CD8-positive, alpha-beta memory T cell (primary cell): ENCODE data around the gene CCDC149. TPM values are rescaled to one million over a fixed set of nuclear protein-coding genes. Genes with fewer than 3 reads are reported as not detected.

Source experiments
- CTCF ChIA-PET: fragments of 350-600 bp; sonication (Branson Sonifier 250); formaldehyde crosslinking; loops from one replicate; lab custom pipeline; 2021; ENCODE audit warnings: antibody characterized with exemption; lab: Charles Lee
- POLR2A ChIA-PET: fragments of 350-600 bp; sonication (Branson Sonifier 250); formaldehyde crosslinking; loops from one replicate; lab custom pipeline; 2021; ENCODE audit warnings: antibody characterized with exemption; lab: Charles Lee
- DNase-seq, 5 donors: peaks; one replicate each; pipeline versions ENCODE4 v3.0.0 to v3.0.0-alpha.2; 2020 to 2022; ENCODE audit warnings: mixed read lengths in 1 of 5
- H3K27ac ChIP-seq: one replicate; pipeline ENCODE4 v1.7.0; 2013; ENCODE audit warnings: low read depth, mild to moderate bottlenecking, low read length, moderate library complexity
- H3K27me3 ChIP-seq: 2 replicates; pipeline ENCODE4 v1.7.0; 2013; ENCODE audit warnings: low read length, mild to moderate bottlenecking; ENCODE audit not compliant: insufficient read depth, poor library complexity, severe bottlenecking
- H3K36me3 ChIP-seq: 2 replicates; pipeline ENCODE4 v1.7.0; 2013; ENCODE audit warnings: mild to moderate bottlenecking, low read length, moderate library complexity; ENCODE audit not compliant: insufficient read depth
- H3K4me1 ChIP-seq: 2 replicates; pipeline ENCODE4 v1.7.0; 2013; ENCODE audit warnings: mild to moderate bottlenecking, low read length, moderate library complexity; ENCODE audit not compliant: insufficient read depth
- H3K4me3 ChIP-seq: 2 replicates; pipeline ENCODE4 v1.7.0; 2013; ENCODE audit warnings: mild to moderate bottlenecking, low read length
- H3K9me3 ChIP-seq: 2 replicates; pipeline ENCODE4 v1.7.0; 2013; ENCODE audit warnings: mild to moderate bottlenecking, low read length
- H3K27ac Mint-ChIP-seq, 8 donors: one replicate each; pipeline ENCODE4 v1.8.0; 2020 to 2021; ENCODE audit warnings: mixed read lengths in 8 of 8, mild to moderate bottlenecking in 6 of 8, inconsistent platforms in 3 of 8, moderate library complexity in 3 of 8
- H3K27me3 Mint-ChIP-seq, 2 donors: one replicate each; pipeline ENCODE4 v1.8.0; 2020 to 2021; ENCODE audit warnings: mixed read lengths in 2 of 2, mild to moderate bottlenecking in 1 of 2, moderate library complexity in 1 of 2
- H3K36me3 Mint-ChIP-seq, 3 donors: one replicate each; pipeline ENCODE4 v1.8.0; 2020 to 2021; ENCODE audit warnings: mixed read lengths in 3 of 3, inconsistent platforms in 1 of 3, mild to moderate bottlenecking in 1 of 3
- H3K4me1 Mint-ChIP-seq, 3 donors: one replicate each; pipeline ENCODE4 v1.8.0; 2020 to 2021; ENCODE audit warnings: mixed read lengths in 3 of 3, inconsistent platforms in 1 of 3, mild to moderate bottlenecking in 1 of 3
- H3K4me3 Mint-ChIP-seq, 7 donors: one replicate each; pipeline ENCODE4 v1.8.0; 2020 to 2021; ENCODE audit warnings: mixed read lengths in 7 of 7, mild to moderate bottlenecking in 6 of 7, moderate library complexity in 4 of 7, inconsistent platforms in 2 of 7
- H3K9me3 Mint-ChIP-seq, 5 donors: one replicate each; pipeline ENCODE4 v1.8.0; 2020 to 2022; ENCODE audit warnings: mixed read lengths in 5 of 5, mild to moderate bottlenecking in 3 of 5, moderate library complexity in 2 of 5, inconsistent platforms in 1 of 5
- polyA plus RNA-seq: library from polyadenylated mRNA; unstranded; fragments of 300-500 nt; fragmentation: Illumina TruSeq; gene quantifications from one replicate; pipeline ENCODE4 v1.2.3, GENCODE V29; 2021
- total RNA-seq, 2 experiments: library from RNA; stranded (reverse); gene quantifications; one replicate each; pipeline ENCODE4 v1.2.3, GENCODE V29; 2021

Gene CCDC149
- total and polyA plus RNA-seq, 3 experiments from 2014 or later = 0.07 to 0.28 TPM; not detected in 1

DNA sequence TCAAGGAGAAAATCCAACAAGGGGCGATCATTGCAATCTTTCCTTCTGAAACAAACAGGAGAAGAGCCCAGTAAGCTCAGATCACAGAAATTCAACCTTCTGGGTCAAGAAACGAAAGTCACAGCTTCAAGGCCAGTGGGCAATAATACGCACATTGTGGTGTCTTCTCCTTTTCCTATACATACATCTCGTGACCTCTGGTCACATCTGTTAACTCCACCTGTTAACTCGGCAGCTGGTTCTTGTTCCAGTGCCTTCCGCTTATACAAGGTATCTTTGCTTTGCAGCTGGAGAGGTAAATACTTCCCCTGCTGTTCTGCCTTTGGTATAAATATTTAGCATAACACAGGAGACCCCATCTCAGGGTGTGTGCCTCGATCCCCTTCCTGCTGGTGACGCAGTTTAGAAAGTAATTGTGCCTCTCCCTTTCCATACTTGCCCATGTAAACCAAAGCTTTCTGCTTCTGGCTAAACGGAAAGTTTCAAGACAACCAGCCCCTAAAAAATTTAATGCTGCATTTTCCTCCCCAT, 45.0 kb downstream of the CCDC149 start:
- no peaks in the 10 kb centered on the region for H3K36me3 ChIP-seq
- no peak overlapping the region for H3K4me3 ChIP-seq

DNA sequence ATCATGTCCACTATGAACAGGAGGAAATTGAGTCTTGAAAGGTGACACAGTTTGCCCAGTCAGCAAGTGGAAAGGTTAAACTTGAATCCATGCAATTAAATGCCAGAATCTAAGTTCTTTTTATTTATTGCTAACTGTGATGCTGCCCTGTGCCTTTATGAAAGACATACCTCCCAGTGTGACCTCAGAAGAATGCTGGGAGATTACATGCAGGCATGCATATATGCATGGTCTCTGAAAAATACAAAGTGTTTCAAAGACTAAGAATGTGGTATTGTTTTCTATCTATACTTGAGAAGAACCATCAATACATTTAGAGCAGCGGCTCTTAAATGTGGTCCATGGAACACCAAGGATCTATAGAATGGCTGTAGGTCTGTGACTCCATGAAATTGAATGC, 45.6 kb downstream of the CCDC149 start:
- DNase-seq = no peak
- Mint-ChIP-seq H3K9me3 (peaks cover 7 to 20% (median 17%) of the 10 kb centered on the region in 5 donors), H3K4me1 (no peaks in the 10 kb centered on the region), H3K27ac (no peak overlapping the region), H3K4me3 (no peak overlapping the region), H3K27me3 (peaks cover 3 to 4% of the 10 kb centered on the region in 2 donors), H3K36me3 (no peaks in the 10 kb centered on the region)
- ChIA-PET CTCF (no interaction called here), POLR2A (no interaction called here)
- no peaks in the 10 kb centered on the region for H3K36me3 ChIP-seq
- no peak overlapping the region for H3K4me3 ChIP-seq
- H3K9me3 ChIP-seq = no peaks in the 10 kb centered on the region
- no peak overlapping the region for H3K27ac ChIP-seq
- H3K4me1 ChIP-seq = no peaks in the 10 kb centered on the region
- no peaks in the 10 kb centered on the region for H3K27me3 ChIP-seq

More for the DNA sequence above, 45.0 kb downstream of the CCDC149 start:
- Mint-ChIP-seq H3K27me3 (peaks cover 3 to 4% of the 10 kb centered on the region in 2 donors), H3K9me3 (peaks cover 3 to 18% (median 14%) of the 10 kb centered on the region in 5 donors), H3K27ac (no peak overlapping the region), H3K4me1 (no peaks in the 10 kb centered on the region), H3K36me3 (no peaks in the 10 kb centered on the region), H3K4me3 (no peak overlapping the region)
- Histone ChIP-seq H3K27ac (no peak overlapping the region), H3K27me3 (no peaks in the 10 kb centered on the region), H3K9me3 (no peaks in the 10 kb centered on the region), H3K4me1 (no peaks in the 10 kb centered on the region)
- DNase-seq = no peak
- CTCF ChIA-PET = no interaction called here
- POLR2A ChIA-PET = no interaction called here

DNA sequence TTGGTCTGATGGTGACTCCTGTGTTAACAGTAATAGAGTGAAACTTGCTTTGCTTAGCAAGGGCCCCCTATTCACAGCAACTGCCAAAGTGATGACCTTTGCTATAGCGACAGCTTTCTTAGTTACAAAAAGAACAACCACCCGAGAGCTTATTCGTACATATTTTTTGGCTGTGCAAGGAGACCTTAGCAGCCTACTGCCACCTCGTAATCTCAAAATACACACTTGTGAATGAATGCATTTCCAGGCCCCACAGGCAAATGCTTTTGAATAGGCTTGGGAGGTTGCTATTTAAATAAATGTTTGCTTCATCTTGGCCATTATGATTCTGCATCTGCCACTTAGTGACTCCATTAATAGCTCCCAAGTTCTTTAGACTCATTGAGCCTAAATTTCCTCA, 47.4 kb downstream of the CCDC149 start:
- Histone ChIP-seq H3K4me3 (no peak overlapping the region), H3K27me3 (no peaks in the 10 kb centered on the region), H3K4me1 (no peaks in the 10 kb centered on the region), H3K36me3 (no peaks in the 10 kb centered on the region), H3K27ac (no peak overlapping the region), H3K9me3 (no peaks in the 10 kb centered on the region)
- POLR2A ChIA-PET = no interaction called here
- no peak overlapping the region for H3K27ac Mint-ChIP-seq
- H3K4me1 Mint-ChIP-seq = no peaks in the 10 kb centered on the region
- CTCF ChIA-PET = no interaction called here
- H3K4me3 Mint-ChIP-seq = no peak overlapping the region
- H3K27me3 Mint-ChIP-seq = peaks cover 3 to 4% of the 10 kb centered on the region in 2 donors
- H3K36me3 Mint-ChIP-seq = no peaks in the 10 kb centered on the region
- peaks cover 11 to 23% (median 18%) of the 10 kb centered on the region in 5 donors for H3K9me3 Mint-ChIP-seq
- DNase-seq = no peak

DNA sequence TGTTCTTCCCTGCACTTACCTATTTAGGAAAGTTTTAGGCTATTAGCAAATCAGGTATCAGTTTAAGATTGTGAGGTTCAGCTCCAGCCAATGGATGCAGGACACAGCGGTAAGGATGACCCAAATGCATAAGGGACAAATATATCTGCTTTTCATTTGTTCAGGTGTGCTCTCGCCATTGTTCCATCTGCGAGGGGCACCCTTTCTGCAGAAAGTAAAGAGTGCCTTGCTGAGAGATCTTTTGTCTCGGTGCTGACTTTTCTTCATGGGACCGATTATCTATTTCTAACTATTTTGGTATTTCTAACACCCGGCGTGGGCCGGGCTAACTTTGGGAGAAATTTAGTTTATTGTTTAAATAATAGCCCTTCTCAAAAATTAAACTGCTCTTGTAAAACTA, 49.0 kb downstream of the CCDC149 start:
- no peak overlapping the region for H3K27ac ChIP-seq
- H3K4me3 ChIP-seq = no peak overlapping the region
- Mint-ChIP-seq H3K27ac (no peak overlapping the region), H3K36me3 (no peaks in the 10 kb centered on the region), H3K4me3 (no peak overlapping the region), H3K4me1 (no peaks in the 10 kb centered on the region), H3K27me3 (peaks cover 1 to 4% of the 10 kb centered on the region in 2 donors), H3K9me3 (peaks cover 11 to 23% (median 18%) of the 10 kb centered on the region in 5 donors)
- DNase-seq = no peak
- CTCF ChIA-PET = no interaction called here
- H3K27me3 ChIP-seq = no peaks in the 10 kb centered on the region
- H3K9me3 ChIP-seq = no peaks in the 10 kb centered on the region
- H3K4me1 ChIP-seq = no peaks in the 10 kb centered on the region
- POLR2A ChIA-PET = no interaction called here
- H3K36me3 ChIP-seq = no peaks in the 10 kb centered on the region

DNA sequence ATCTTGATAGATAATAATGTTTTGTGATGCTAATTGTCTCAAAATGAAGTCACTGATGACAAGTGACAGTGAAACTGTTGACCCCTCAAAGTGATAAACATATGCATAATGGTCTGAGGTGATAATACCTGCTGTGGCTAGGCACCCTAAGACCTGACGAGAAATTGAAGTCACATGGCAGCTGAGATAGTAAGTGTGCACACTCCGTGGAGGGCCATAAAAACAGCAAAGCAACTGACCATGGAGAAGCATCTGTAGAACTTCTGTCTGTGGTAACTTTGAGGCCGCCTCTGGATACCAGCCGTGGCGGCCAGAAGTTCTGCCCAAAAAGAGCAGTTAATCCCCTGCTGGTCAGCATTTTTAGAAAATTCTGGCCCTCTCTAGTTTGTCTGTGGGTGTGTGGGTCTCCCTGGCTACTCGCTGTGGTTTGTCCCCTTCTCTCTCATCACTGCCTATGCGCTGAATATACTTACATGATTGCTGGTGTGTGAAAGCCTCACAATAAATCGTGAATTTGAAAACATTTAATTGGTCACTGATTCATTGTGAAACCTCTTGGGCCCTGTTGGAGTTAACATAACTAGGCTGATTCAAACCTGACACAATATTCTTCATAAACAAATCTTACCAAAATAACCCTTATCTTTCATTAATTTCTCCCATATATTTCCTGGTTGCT, 50.6 kb downstream of the CCDC149 start:
- Histone ChIP-seq H3K27me3 (no peaks in the 10 kb centered on the region), H3K4me1 (no peaks in the 10 kb centered on the region), H3K9me3 (no peaks in the 10 kb centered on the region), H3K4me3 (no peak overlapping the region), H3K36me3 (no peaks in the 10 kb centered on the region), H3K27ac (no peak overlapping the region)
- no peaks in the 10 kb centered on the region for H3K36me3 Mint-ChIP-seq
- POLR2A ChIA-PET = no interaction called here
- no peak overlapping the region for H3K27ac Mint-ChIP-seq
- CTCF ChIA-PET = no interaction called here
- H3K27me3 Mint-ChIP-seq = peaks cover 0 to 6% of the 10 kb centered on the region in 2 donors
- peaks cover 8 to 23% (median 18%) of the 10 kb centered on the region in 5 donors for H3K9me3 Mint-ChIP-seq
- H3K4me1 Mint-ChIP-seq = no peaks in the 10 kb centered on the region
- DNase-seq = no peak
- H3K4me3 Mint-ChIP-seq = no peak overlapping the region

DNA sequence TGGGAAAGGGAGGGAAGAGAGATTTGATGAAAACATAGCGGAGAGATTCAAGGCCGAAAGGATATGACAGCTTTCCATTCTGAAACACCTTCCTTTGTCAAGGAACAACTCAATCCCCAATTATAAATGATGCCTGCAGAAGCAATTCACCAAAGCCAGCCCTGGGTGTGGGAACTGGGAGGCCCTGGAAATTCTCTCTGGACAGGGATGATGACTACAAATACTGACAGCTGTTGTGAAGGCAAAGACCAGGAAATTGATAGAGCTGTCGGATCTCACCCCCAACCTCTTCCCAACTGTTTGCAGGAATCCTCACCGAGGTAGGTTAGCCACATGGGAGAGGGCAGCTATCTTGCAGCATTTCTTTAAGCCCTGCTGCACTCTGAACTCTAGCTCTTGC, 54.3 kb downstream of the CCDC149 start:
- peak overlapping the region in 1 of 8 donors; percentile 25 for H3K27ac Mint-ChIP-seq
- H3K9me3 Mint-ChIP-seq = peaks cover 2 to 14% (median 7%) of the 10 kb centered on the region in 5 donors
- Histone ChIP-seq H3K9me3 (no peaks in the 10 kb centered on the region), H3K4me1 (no peaks in the 10 kb centered on the region), H3K4me3 (no peak overlapping the region), H3K36me3 (no peaks in the 10 kb centered on the region), H3K27ac (no peak overlapping the region), H3K27me3 (no peaks in the 10 kb centered on the region)
- ChIA-PET POLR2A (no interaction called here), CTCF (interaction anchor here (0.9 kb wide), 1 partner anchor 11 kb away, joined by 3 read pairs; no protein-coding TSS in a partner anchor)
- no peak overlapping the region for H3K4me3 Mint-ChIP-seq
- no peaks in the 10 kb centered on the region for H3K4me1 Mint-ChIP-seq
- no peaks in the 10 kb centered on the region for H3K36me3 Mint-ChIP-seq
- DNase-seq = no peak
- peaks cover 3 to 6% of the 10 kb centered on the region in 2 donors for H3K27me3 Mint-ChIP-seq

DNA sequence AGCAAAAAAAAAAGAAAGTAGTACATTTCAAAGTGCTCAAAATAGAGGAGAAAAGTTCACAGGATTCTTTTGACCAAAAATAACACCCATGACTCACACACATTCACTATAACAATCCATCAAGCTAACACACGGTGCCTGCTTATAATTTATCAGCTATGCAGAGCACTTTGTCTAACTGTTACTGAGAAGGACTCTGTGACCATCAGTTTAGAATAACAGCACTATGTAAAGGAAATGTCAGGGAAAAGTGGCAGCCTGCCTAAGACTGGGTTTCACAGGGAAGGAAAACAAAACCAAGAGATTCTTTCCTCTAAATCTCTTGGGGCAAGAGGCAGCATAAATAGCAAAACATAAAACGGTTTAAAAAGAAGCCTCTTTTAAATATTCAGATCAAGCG, 54.8 kb downstream of the CCDC149 start:
- Mint-ChIP-seq H3K4me1 (no peaks in the 10 kb centered on the region), H3K27me3 (peaks cover 3 to 6% of the 10 kb centered on the region in 2 donors), H3K4me3 (no peak overlapping the region), H3K36me3 (no peaks in the 10 kb centered on the region), H3K27ac (no peak overlapping the region), H3K9me3 (peaks cover 0 to 12% (median 7%) of the 10 kb centered on the region in 5 donors)
- H3K27ac ChIP-seq = no peak overlapping the region
- POLR2A ChIA-PET = no interaction called here
- H3K9me3 ChIP-seq = no peaks in the 10 kb centered on the region
- H3K4me3 ChIP-seq = no peak overlapping the region
- no peaks in the 10 kb centered on the region for H3K36me3 ChIP-seq
- H3K27me3 ChIP-seq = no peaks in the 10 kb centered on the region
- CTCF ChIA-PET = no interaction called here
- no peak for DNase-seq
- no peaks in the 10 kb centered on the region for H3K4me1 ChIP-seq

DNA sequence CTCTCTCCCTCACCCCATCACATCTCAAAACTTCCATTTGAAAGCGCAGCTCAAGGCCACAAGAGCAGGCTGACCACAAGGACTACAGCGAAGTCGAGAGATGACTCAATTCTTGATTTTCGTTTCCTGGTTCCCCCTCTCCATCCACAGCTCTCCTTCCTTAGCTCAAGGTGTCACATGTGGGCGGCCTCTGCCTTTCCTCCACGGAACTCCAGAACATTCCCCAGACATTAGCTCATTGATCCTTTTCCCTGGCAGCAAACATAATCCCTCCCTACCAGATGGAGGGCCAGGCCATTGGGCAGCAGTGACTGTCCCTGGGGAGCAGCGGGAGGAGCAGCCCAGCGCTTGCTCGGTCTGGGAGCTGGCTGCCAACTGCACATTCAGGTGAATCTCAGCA, 56.3 kb downstream of the CCDC149 start:
- no peaks in the 10 kb centered on the region for H3K4me1 ChIP-seq
- peaks cover 0 to 5% (median under 1%) of the 10 kb centered on the region in 5 donors for H3K9me3 Mint-ChIP-seq
- CTCF ChIA-PET = no interaction called here
- DNase-seq = no peak
- no peaks in the 10 kb centered on the region for H3K36me3 Mint-ChIP-seq
- H3K9me3 ChIP-seq = no peaks in the 10 kb centered on the region
- H3K4me3 ChIP-seq = no peak overlapping the region
- peaks cover 3 to 6% of the 10 kb centered on the region in 2 donors for H3K27me3 Mint-ChIP-seq
- H3K4me3 Mint-ChIP-seq = no peak overlapping the region
- no peaks in the 10 kb centered on the region for H3K4me1 Mint-ChIP-seq
- H3K27ac ChIP-seq = no peak overlapping the region
- POLR2A ChIA-PET = no interaction called here
- H3K36me3 ChIP-seq = no peaks in the 10 kb centered on the region
- no peak overlapping the region for H3K27ac Mint-ChIP-seq
- no peaks in the 10 kb centered on the region for H3K27me3 ChIP-seq
